Neural cell (in vitro differentiated cells): ENCODE data around the gene ARID1B. TPM values are rescaled to one million over a fixed set of nuclear protein-coding genes. Genes with fewer than 3 reads are reported as not detected.

Experiments used
- H2AFZ ChIP-seq: fragments of 200-600, 300-800 bp; sonication (generic), shearing (Covaris generic); 2 replicates; pipeline ENCODE4 v1.6.0; 2014; ENCODE audit warnings: low read depth, mild to moderate bottlenecking, antibody characterized with exemption, low read length, moderate library complexity
- H3F3A ChIP-seq: fragments of 200-600 bp; shearing (Covaris generic); 2 replicates; pipeline ENCODE4 v1.6.1; 2016; ENCODE audit warnings: mild to moderate bottlenecking, moderate library complexity, mixed read lengths, antibody characterized with exemption, low read length; ENCODE audit not compliant: insufficient read depth, poor library complexity, severe bottlenecking
- H3K27ac ChIP-seq: fragments of 200-600, 300-800 bp; sonication (generic), shearing (Covaris generic); 2 replicates; pipeline ENCODE4 v1.5.1; 2014; ENCODE audit warnings: mild to moderate bottlenecking, low read length, moderate library complexity
- H3K27me3 ChIP-seq: fragments of 300-800, 200-600 bp; sonication (generic), shearing (Covaris generic); 2 replicates; pipeline ENCODE4 v1.6.0; 2014; ENCODE audit warnings: mild to moderate bottlenecking, low read depth, low read length, moderate library complexity; ENCODE audit not compliant: insufficient read depth
- H3K36me3 ChIP-seq: fragments of 300-800, 200-600 bp; sonication (generic), shearing (Covaris generic); 2 replicates; pipeline ENCODE4 v1.5.1; 2014; ENCODE audit warnings: mild to moderate bottlenecking, antibody characterized with exemption, low read length, moderate library complexity; ENCODE audit not compliant: insufficient read depth
- H3K4me2 ChIP-seq: fragments of 300-800, 200-600 bp; sonication (generic), shearing (Covaris generic); 2 replicates; pipeline ENCODE4 v1.6.0; 2014; ENCODE audit warnings: mild to moderate bottlenecking, low read length
- H3K4me3 ChIP-seq: fragments of 300-800, 200-600 bp; sonication (generic), shearing (Covaris generic); 2 replicates; pipeline ENCODE4 v1.5.1; 2014; ENCODE audit warnings: mild to moderate bottlenecking, low read length, moderate library complexity
- H3K79me2 ChIP-seq: fragments of 200-600 bp; shearing (Covaris generic); replicated peaks from 2 replicates; pipeline ENCODE4 v1.6.0; 2014; ENCODE audit warnings: mild to moderate bottlenecking, low read length, moderate library complexity; ENCODE audit not compliant: insufficient read depth
- H3K9ac ChIP-seq: fragments of 300-800, 200-600 bp; sonication (generic), shearing (Covaris generic); 2 replicates; pipeline ENCODE4 v1.6.1; 2016; ENCODE audit warnings: mild to moderate bottlenecking, low read length, mixed read lengths
- H3K9me2 ChIP-seq: fragments of 200-600 bp; shearing (Covaris generic); 2 replicates; pipeline ENCODE4 v1.6.1; 2016; ENCODE audit warnings: mild to moderate bottlenecking, low read length, mixed read lengths; ENCODE audit not compliant: insufficient read depth
- H3K9me3 ChIP-seq: fragments of 200-600, 300-800 bp; sonication (generic), shearing (Covaris generic); 2 replicates; pipeline ENCODE4 v1.6.1; 2016; ENCODE audit warnings: mild to moderate bottlenecking, mixed run types, low read length, moderate library complexity, mixed read lengths
- H4K20me1 ChIP-seq: fragments of 200-600 bp; shearing (Covaris generic); 2 replicates; pipeline ENCODE4 v1.6.1; 2016; ENCODE audit warnings: mild to moderate bottlenecking, mixed run types; ENCODE audit not compliant: insufficient read depth
- CTCF ChIP-seq: fragments of 450-650 bp; IDR thresholded peaks from 2 replicates; pipeline ENCODE4 v1.5.1; 2014; ENCODE audit warnings: antibody characterized with exemption, mild to moderate bottlenecking, moderate library complexity; ENCODE audit not compliant: poor library complexity, severe bottlenecking
- EP300 ChIP-seq: fragments of 450-650 bp; conservative IDR thresholded peaks from 2 replicates; pipeline ENCODE4 v1.6.1; 2014; ENCODE audit warnings: antibody characterized with exemption, mild to moderate bottlenecking, moderate library complexity; ENCODE audit not compliant: poor library complexity, severe bottlenecking
- EZH2 ChIP-seq: fragments of 200-600, 300-800 bp; shearing (Covaris generic), sonication (generic); IDR thresholded peaks from 2 replicates; pipeline ENCODE4 v1.6.1; 2014; ENCODE audit warnings: antibody characterized with exemption, low read length, borderline replicate concordance, mild to moderate bottlenecking; ENCODE audit not compliant: insufficient read depth, poor library complexity, severe bottlenecking
- MXI1 ChIP-seq: fragments of 450-650 bp; conservative IDR thresholded peaks from 2 replicates; pipeline ENCODE4 v1.6.1; 2014; ENCODE audit warnings: antibody characterized with exemption, mild to moderate bottlenecking; ENCODE audit not compliant: poor library complexity, severe bottlenecking
- POLR2AphosphoS5 ChIP-seq: IDR thresholded peaks from 2 replicates; pipeline ENCODE4 v1.6.1; 2012
- RAD21 ChIP-seq: fragments of 450-650 bp; conservative IDR thresholded peaks from 2 replicates; pipeline ENCODE4 v1.6.1; 2014; ENCODE audit warnings: antibody characterized with exemption, mild to moderate bottlenecking, moderate library complexity
- REST ChIP-seq: IDR thresholded peaks from 2 replicates; pipeline ENCODE4 v1.6.1; 2012; ENCODE audit warnings: borderline replicate concordance
- SMC3 ChIP-seq: fragments of 450-650 bp; conservative IDR thresholded peaks from 2 replicates; pipeline ENCODE4 v1.6.1; 2014; ENCODE audit warnings: antibody characterized with exemption, mild to moderate bottlenecking, moderate library complexity; ENCODE audit not compliant: poor library complexity
- TAF1 ChIP-seq: IDR thresholded peaks from 2 replicates; pipeline ENCODE4 v1.6.1; 2012; ENCODE audit warnings: low read depth
- polyA plus RNA-seq: library from polyadenylated mRNA; depleted of rRNA; stranded (reverse); fragments of >200 nt; gene quantifications from 2 replicates; pipeline ENCODE4 v1.2.3, GENCODE V29; 2014

Gene ARID1B
- polyA plus RNA-seq, 1 donor from 2014 or later, result 35.0 TPM

- Histone ChIP-seq H3K36me3 (no peaks in the 10 kb centered on the region), H3K27me3 (no peaks in the 10 kb centered on the region), H2AFZ (no peak overlapping the region), H3K79me2 (peaks cover 26% of the 10 kb centered on the region), H3K4me3 (no peak overlapping the region), H3K9me3 (no peaks in the 10 kb centered on the region), H3K4me2 (no peak overlapping the region), H3K27ac (no peak overlapping the region), H3K9ac (no peak overlapping the region), H3K9me2 (no peaks in the 10 kb centered on the region), H4K20me1 (no peaks in the 10 kb centered on the region), H3F3A (peaks cover 3% of the 10 kb centered on the region)
- no peak for TF ChIP-seq REST
- no peak for TF ChIP-seq EP300
- TF ChIP-seq POLR2AphosphoS5, result no peak
- TF ChIP-seq TAF1, result no peak
- no peak for TF ChIP-seq MXI1
- TF ChIP-seq EZH2, result no peak
- TF ChIP-seq SMC3, result no peak
- no peak for TF ChIP-seq CTCF
- TF ChIP-seq RAD21, result no peak
Observed at GRCh38 chr6:156899532-156900135, 122.5 kb downstream of the ARID1B start.

- Histone ChIP-seq H3K4me2 (no peak overlapping the region), H3K9ac (no peak overlapping the region), H3K36me3 (no peaks in the 10 kb centered on the region), H4K20me1 (no peaks in the 10 kb centered on the region), H3K79me2 (peaks cover 23% of the 10 kb centered on the region), H3K27ac (no peak overlapping the region), H3K27me3 (no peaks in the 10 kb centered on the region), H3F3A (peaks cover 3% of the 10 kb centered on the region), H3K9me2 (no peaks in the 10 kb centered on the region), H3K9me3 (no peaks in the 10 kb centered on the region), H2AFZ (no peak overlapping the region), H3K4me3 (no peak overlapping the region)
- no peak for TF ChIP-seq EZH2
Observed at GRCh38 chr6:156900292-156900691, 123.1 kb downstream of the ARID1B start.
